GM12875 (cell line): Measurements from ENCODE around the gene ADGRV1.

Source experiments
- H3K4me3 ChIP-seq: one replicate; pipeline ENCODE4 v1.5.1; 2011; ENCODE audit warnings: low read depth, low read length, control low read depth
- CTCF ChIP-seq: IDR thresholded peaks from 2 replicates; pipeline ENCODE4 v1.5.1; 2011; ENCODE audit warnings: low read depth, mild to moderate bottlenecking, control low read depth, inconsistent platforms, low read length, moderate library complexity, borderline replicate concordance; ENCODE audit not compliant: insufficient read depth

ADGRV1 gene

GRCh38 chr5:90873033-90873517 lies 314.5 kb downstream of the ADGRV1 start:
- no peak for TF ChIP-seq CTCF
- no peak overlapping the region for H3K4me3 ChIP-seq

DNA sequence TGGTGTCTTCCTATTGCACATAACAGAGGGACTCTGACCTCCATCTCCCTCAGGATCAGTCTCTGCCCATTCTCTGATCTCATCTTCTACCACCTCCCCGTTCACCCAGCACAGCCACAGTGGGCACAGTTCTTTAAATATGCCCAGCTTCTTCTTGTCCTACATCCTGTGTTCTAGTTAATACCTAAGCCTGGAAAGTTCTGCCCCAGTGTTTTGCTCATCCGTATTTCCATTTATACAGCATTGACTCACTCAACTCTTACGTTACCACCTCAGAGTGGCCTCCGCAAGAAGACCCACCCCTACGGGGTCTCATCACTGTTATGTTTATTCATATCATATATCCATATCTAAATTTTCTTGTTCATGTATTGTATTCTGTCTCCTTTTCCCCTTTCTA lies 315.5 kb downstream of the ADGRV1 start:
- no peak for TF ChIP-seq CTCF

GRCh38 chr5:90875456-90875855 lies 316.9 kb downstream of the ADGRV1 start:
- no peak overlapping the region for H3K4me3 ChIP-seq
- TF ChIP-seq CTCF, result no peak

More for the DNA sequence above, 315.5 kb downstream of the ADGRV1 start:
- H3K4me3 ChIP-seq, result no peak overlapping the region

DNA sequence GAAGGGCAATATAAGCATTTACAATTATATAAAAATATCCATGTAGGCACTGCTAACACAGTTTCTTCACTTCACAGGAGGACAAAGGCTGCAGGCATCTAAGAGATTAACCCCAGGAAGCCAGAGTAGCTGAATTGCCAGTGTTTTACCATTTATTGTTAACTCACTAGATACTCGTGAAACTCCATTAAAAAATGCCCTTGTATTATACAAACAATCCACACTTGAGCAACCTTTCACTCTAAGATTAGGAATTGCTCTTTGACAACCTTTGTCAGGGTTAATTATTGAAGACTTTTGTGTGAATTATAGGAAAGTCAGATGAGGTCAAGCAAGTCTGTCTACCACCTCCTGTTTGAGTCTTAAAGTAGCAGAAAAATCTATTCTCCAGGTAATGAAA lies 317.8 kb downstream of the ADGRV1 start:
- no peak for TF ChIP-seq CTCF
- H3K4me3 ChIP-seq, result no peak overlapping the region

DNA sequence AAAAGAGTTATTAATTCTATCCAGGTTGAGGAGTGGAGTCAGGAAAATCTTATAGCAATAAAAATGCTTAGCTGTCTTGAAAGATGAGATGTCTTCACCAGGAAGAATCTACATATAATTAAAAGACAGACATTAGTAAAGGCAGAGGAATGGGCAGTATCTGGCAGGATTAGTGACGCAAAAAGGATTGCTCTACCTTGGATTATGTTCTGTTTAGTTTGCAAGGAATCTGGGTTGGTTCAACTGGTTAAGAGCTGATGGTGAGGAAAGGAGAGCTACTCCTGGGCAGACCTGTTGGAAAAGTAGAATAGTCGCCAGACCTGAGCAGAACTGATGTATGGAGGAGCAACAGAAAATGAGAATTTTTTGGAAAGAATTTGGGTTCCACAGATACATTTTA lies 318.5 kb downstream of the ADGRV1 start:
- no peak overlapping the region for H3K4me3 ChIP-seq
- TF ChIP-seq CTCF, result no peak

- TF ChIP-seq CTCF, result no peak
- H3K4me3 ChIP-seq, result no peak overlapping the region
These were observed 319.5 kb downstream of the ADGRV1 start for GRCh38 chr5:90878081-90878480.

DNA sequence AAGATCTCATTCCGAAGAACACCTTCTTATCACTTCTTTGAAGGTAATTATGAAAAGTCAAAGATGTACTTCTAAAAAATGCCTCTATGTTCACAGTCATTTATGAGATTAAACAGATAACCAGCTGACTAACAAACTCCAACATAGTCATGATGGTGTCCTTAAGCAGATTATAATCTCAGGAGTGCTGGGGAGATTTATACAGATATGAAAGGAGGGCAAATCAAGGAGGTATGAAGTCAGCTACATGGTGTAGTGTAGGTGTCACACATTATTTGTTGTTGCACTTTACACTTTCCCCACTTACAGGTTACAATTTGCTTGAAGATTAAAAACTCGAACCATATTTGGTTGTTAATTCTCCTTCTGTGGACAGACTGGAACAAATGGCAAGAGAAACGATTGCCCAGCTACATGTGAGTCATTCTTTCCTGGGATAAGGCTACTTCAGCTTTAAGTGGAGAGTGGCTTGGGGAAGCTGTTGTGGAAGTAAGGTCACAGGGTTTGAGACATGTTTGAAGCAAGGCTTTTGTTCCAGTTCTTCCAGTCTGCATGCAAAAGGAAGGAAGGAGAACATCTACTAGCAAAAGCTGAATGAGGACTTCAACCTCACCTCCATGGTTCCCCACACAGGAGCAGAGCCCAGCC lies 320.1 kb downstream of the ADGRV1 start:
- no peak for TF ChIP-seq CTCF
- no peak overlapping the region for H3K4me3 ChIP-seq
